ENCODE measurements around the gene NOL4L.

Gene NOL4L

DNA sequence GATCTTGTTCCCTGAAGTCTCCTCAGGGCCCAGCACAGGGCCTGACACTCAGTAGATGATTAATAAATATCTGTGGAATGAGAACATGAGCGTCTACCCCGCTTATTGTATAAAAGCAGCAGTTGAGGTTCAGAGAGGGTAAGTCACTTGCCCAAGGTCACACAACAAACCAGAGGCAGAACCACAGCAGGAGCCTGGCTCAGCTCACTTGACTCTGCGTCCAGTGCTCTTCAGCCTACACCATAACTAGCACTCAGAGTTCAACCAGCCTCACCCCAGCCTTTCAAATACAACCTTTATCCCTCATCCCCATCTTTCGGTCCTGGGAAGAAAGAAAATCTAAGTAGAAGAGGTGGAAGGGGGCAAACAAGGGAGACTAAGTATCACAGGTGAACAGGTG lies 24.9 kb upstream of the NOL4L start:
- Histone ChIP-seq H3K4me1 (ENCODE audit: insufficient read depth, low read length, severe bottlenecking) (no peaks in the 10 kb centered on the region), H4K20me1 (ENCODE audit: insufficient read depth, low read length) (no peaks in the 10 kb centered on the region), H3K9me3 (ENCODE audit: low read length) (no peaks in the 10 kb centered on the region), H3K36me3 (ENCODE audit: insufficient read depth, low read length) (no peaks in the 10 kb centered on the region), H3K79me2 (ENCODE audit: insufficient read depth, low read length) (no peaks in the 10 kb centered on the region), H3K4me3 (ENCODE audit: low read depth, low read length, poor library complexity, severe bottlenecking) (no peak overlapping the region), H3K27ac (ENCODE audit: low read depth, low read length, poor library complexity, severe bottlenecking) (no peak overlapping the region), H3K9ac (ENCODE audit: low read length) (no peak overlapping the region), H3K9me2 (ENCODE audit: low read depth, low read length) (no peaks in the 10 kb centered on the region), H3K4me2 (ENCODE audit: low read length) (no peak overlapping the region), H3K27me3 (ENCODE audit: insufficient read depth, low read length) (no peaks in the 10 kb centered on the region), H3F3A (ENCODE audit: insufficient read depth, low read length) (no peaks in the 10 kb centered on the region), H2AFZ (ENCODE audit: low read length) (no peak overlapping the region)
- TF ChIP-seq, protein P1, sequence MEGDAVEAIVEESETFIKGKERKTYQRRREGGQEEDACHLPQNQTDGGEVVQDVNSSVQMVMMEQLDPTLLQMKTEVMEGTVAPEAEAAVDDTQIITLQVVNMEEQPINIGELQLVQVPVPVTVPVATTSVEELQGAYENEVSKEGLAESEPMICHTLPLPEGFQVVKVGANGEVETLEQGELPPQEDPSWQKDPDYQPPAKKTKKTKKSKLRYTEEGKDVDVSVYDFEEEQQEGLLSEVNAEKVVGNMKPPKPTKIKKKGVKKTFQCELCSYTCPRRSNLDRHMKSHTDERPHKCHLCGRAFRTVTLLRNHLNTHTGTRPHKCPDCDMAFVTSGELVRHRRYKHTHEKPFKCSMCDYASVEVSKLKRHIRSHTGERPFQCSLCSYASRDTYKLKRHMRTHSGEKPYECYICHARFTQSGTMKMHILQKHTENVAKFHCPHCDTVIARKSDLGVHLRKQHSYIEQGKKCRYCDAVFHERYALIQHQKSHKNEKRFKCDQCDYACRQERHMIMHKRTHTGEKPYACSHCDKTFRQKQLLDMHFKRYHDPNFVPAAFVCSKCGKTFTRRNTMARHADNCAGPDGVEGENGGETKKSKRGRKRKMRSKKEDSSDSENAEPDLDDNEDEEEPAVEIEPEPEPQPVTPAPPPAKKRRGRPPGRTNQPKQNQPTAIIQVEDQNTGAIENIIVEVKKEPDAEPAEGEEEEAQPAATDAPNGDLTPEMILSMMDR (IDR thresholded peaks at IDR 0.05; ENCODE audit: low read length): no peak
- no peak for TF ChIP-seq EZH2 (IDR thresholded peaks at IDR 0.05; ENCODE audit: borderline replicate concordance, low read length)

DNA sequence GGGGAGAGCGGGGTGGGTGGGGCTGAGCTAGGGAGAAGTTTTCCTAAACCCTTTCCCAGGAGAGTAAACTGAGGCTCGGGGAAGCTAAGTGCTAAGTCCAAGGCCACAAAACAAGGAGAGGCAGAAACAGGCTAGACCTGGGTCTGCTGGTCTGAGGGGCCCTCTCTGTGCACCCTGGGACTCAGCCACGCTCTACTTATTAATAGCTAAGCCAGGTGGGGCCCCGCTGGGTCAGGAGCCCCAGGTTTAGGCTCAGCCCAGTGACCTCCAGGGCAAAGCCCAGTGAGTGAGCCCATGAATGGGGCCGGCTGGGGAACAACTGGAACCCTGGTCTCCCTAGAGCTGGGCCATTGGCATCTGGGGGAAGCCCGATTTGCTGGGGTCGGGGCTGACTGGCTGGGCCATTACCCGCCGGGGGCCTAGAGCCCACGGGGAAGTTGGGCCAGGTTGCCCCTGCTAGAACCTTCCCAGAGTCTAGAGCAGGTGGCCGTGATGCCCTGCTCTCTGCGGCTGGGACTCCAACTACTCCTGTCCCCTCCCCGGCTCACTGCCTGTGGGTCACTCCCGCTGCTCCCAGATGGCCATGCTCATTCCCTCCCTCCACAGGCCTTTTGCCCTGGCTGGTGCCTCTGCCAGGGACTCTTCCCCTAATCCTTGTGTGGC lies 24.1 kb upstream of the NOL4L start:
- H3K4me1 ChIP-seq (ENCODE audit: insufficient read depth, low read length, severe bottlenecking): no peaks in the 10 kb centered on the region
- no peaks in the 10 kb centered on the region for H3K27me3 ChIP-seq (ENCODE audit: insufficient read depth, low read length)
- no peak overlapping the region for H3K4me2 ChIP-seq (ENCODE audit: low read length)
- no peaks in the 10 kb centered on the region for H4K20me1 ChIP-seq (ENCODE audit: insufficient read depth, low read length)
- H3K27ac ChIP-seq (ENCODE audit: low read depth, low read length, poor library complexity, severe bottlenecking): no peak overlapping the region
- H3F3A ChIP-seq (ENCODE audit: insufficient read depth, low read length): no peaks in the 10 kb centered on the region
- no peak overlapping the region for H2AFZ ChIP-seq (ENCODE audit: low read length)
- TF ChIP-seq EZH2 (IDR thresholded peaks at IDR 0.05; ENCODE audit: borderline replicate concordance, low read length): no peak
- TF ChIP-seq, protein P1 (IDR thresholded peaks at IDR 0.05; ENCODE audit: low read length): no peak
- no peak overlapping the region for H3K9ac ChIP-seq (ENCODE audit: low read length)
- H3K79me2 ChIP-seq (ENCODE audit: insufficient read depth, low read length): no peaks in the 10 kb centered on the region
- no peaks in the 10 kb centered on the region for H3K36me3 ChIP-seq (ENCODE audit: insufficient read depth, low read length)
- H3K4me3 ChIP-seq (ENCODE audit: low read depth, low read length, poor library complexity, severe bottlenecking): no peak overlapping the region
- H3K9me2 ChIP-seq (ENCODE audit: low read depth, low read length): no peaks in the 10 kb centered on the region
- H3K9me3 ChIP-seq (ENCODE audit: low read length): no peaks in the 10 kb centered on the region

DNA sequence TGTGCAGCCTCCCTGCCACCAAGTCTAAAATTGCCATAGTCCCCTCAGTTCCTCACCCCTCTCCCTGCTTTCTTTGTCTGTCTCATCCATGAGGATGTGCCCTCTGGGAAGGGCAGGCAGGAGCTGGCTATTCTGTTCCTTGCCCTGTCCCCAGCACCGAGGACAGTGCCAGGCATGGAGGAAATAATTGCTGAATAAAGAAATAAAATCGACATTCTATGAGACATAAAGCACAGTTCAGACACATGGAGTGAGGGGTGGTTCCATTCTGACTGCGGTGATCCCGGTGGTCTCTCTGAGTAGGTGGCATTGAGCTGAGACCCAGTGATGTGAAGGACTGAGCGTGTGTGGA lies 23.5 kb upstream of the NOL4L start:
- Histone ChIP-seq H3F3A (ENCODE audit: insufficient read depth, low read length) (no peaks in the 10 kb centered on the region), H3K27ac (ENCODE audit: low read depth, low read length, poor library complexity, severe bottlenecking) (no peak overlapping the region), H3K4me3 (ENCODE audit: low read depth, low read length, poor library complexity, severe bottlenecking) (no peak overlapping the region), H3K9ac (ENCODE audit: low read length) (no peak overlapping the region), H4K20me1 (ENCODE audit: insufficient read depth, low read length) (no peaks in the 10 kb centered on the region), H3K36me3 (ENCODE audit: insufficient read depth, low read length) (no peaks in the 10 kb centered on the region), H3K79me2 (ENCODE audit: insufficient read depth, low read length) (no peaks in the 10 kb centered on the region), H3K4me2 (ENCODE audit: low read length) (no peak overlapping the region), H3K9me3 (ENCODE audit: low read length) (no peaks in the 10 kb centered on the region), H3K9me2 (ENCODE audit: low read depth, low read length) (no peaks in the 10 kb centered on the region), H3K4me1 (ENCODE audit: insufficient read depth, low read length, severe bottlenecking) (no peaks in the 10 kb centered on the region), H2AFZ (ENCODE audit: low read length) (no peak overlapping the region), H3K27me3 (ENCODE audit: insufficient read depth, low read length) (no peaks in the 10 kb centered on the region)
- no peak for TF ChIP-seq EZH2 (IDR thresholded peaks at IDR 0.05; ENCODE audit: borderline replicate concordance, low read length)
- TF ChIP-seq, protein P1 (IDR thresholded peaks at IDR 0.05; ENCODE audit: low read length): no peak
